ENCODE data around the gene FMNL2.
"Not testable (repeated sequence)": the region's sequence is repeated elsewhere in the genome, so short reads cannot be mapped to it uniquely, and the experiment has no call there.

GRCh38 chr2:152522446-152522845 is 187.5 kb downstream of the FMNL2 start:
- not testable (repeated sequence) for TF ChIP-seq EZH2 (IDR thresholded peaks at IDR 0.05; ENCODE audit: insufficient read depth, poor library complexity, severe bottlenecking); EZH2phosphoT487 (IDR thresholded peaks at IDR 0.05; ENCODE audit: insufficient read depth, low read depth)
